GM18868 (cell line): ENCODE measurements around the gene WDR53.
"Not testable (repeated sequence)": the region's sequence is repeated elsewhere in the genome, so short reads cannot be mapped to it uniquely, and the experiment has no call there.

Experiments
- ATAC-seq: cut with Tn5 transposase; IDR thresholded peaks from one replicate; pipeline ENCODE4 v1.9.1; 2021; ENCODE audit warnings: mild to moderate bottlenecking, moderate library complexity; ENCODE audit not compliant: unreplicated experiment

The WDR53 gene

GRCh38 chr3:196559826-196560225, 8.5 kb downstream of the WDR53 start:
- ATAC-seq, result no peak

GRCh38 chr3:196558476-196558875, 9.9 kb downstream of the WDR53 start:
- ATAC-seq, result no peak

GRCh38 chr3:196557236-196557635, 11.1 kb downstream of the WDR53 start:
- ATAC-seq, result no peak

GRCh38 chr3:196555295-196555694, 13.1 kb downstream of the WDR53 start:
- no peak for ATAC-seq

- no peak for ATAC-seq
Observed at GRCh38 chr3:196554205-196554604, 14.1 kb downstream of the WDR53 start.

GRCh38 chr3:196553551-196553950, 14.8 kb downstream of the WDR53 start:
- no peak for ATAC-seq

GRCh38 chr3:196552253-196552652, 16.1 kb downstream of the WDR53 start:
- ATAC-seq, result no peak

GRCh38 chr3:196550172-196550571, 18.2 kb downstream of the WDR53 start:
- ATAC-seq, result not testable (repeated sequence)

GRCh38 chr3:196549312-196549711, 19.0 kb downstream of the WDR53 start:
- ATAC-seq, result not testable (repeated sequence)

GRCh38 chr3:196547067-196547466, 21.3 kb downstream of the WDR53 start:
- no peak for ATAC-seq

GRCh38 chr3:196546537-196546936, 21.8 kb downstream of the WDR53 start:
- no peak for ATAC-seq

GRCh38 chr3:196544491-196544992, 23.8 kb downstream of the WDR53 start:
- no peak for ATAC-seq

- ATAC-seq, result no peak
Observed at GRCh38 chr3:196541684-196542445, 26.5 kb downstream of the WDR53 start.

GRCh38 chr3:196537319-196537984, 30.9 kb downstream of the WDR53 start:
- no peak for ATAC-seq

GRCh38 chr3:196533260-196533681, 35.1 kb downstream of the WDR53 start:
- no peak for ATAC-seq

- ATAC-seq, result no peak
Observed at GRCh38 chr3:196531418-196531817, 36.9 kb downstream of the WDR53 start.

- ATAC-seq, result peak; percentile 85
Observed at GRCh38 chr3:196528639-196529233, 39.6 kb downstream of the WDR53 start.

GRCh38 chr3:196525141-196525540, 43.2 kb downstream of the WDR53 start:
- no peak for ATAC-seq

GRCh38 chr3:196524527-196524926, 43.8 kb downstream of the WDR53 start:
- ATAC-seq, result no peak

- ATAC-seq, result no peak
Observed at GRCh38 chr3:196523841-196524240, 44.5 kb downstream of the WDR53 start.

- ATAC-seq, result not testable (repeated sequence)
Observed at GRCh38 chr3:196521291-196521690, 47.1 kb downstream of the WDR53 start.

- no peak for ATAC-seq
Observed at GRCh38 chr3:196519718-196520082, 48.7 kb downstream of the WDR53 start.
